Mesothelial cell of epicardium (in vitro differentiated cells): ENCODE data around the gene BSG. TPM values are rescaled to one million over a fixed set of nuclear protein-coding genes. Genes with fewer than 3 reads are reported as not detected.
"Not testable (repeated sequence)": the region's sequence is repeated elsewhere in the genome, so short reads cannot be mapped to it uniquely, and the experiment has no call there.

ENCODE experiments used
- DNase-seq, 2 experiments: peaks; one replicate each; pipeline ENCODE4 v3.0.0; 2021; ENCODE audit warnings: low spot score in 2 of 2; ENCODE audit not compliant: unreplicated experiment in 2 of 2
- H3K27ac Mint-ChIP-seq: 2 replicates; pipeline ENCODE4 v1.8.0; 2021; ENCODE audit warnings: mixed read lengths
- H3K27me3 Mint-ChIP-seq: 2 replicates; pipeline ENCODE4 v1.8.0; 2021; ENCODE audit warnings: low read depth, mixed read lengths
- H3K36me3 Mint-ChIP-seq: 2 replicates; pipeline ENCODE4 v1.8.0; 2021; ENCODE audit warnings: mixed read lengths
- H3K4me1 Mint-ChIP-seq: 2 replicates; pipeline ENCODE4 v1.8.0; 2021; ENCODE audit warnings: mixed read lengths
- H3K4me3 Mint-ChIP-seq: 2 replicates; pipeline ENCODE4 v1.8.0; 2021; ENCODE audit warnings: mild to moderate bottlenecking, moderate library complexity, mixed read lengths
- H3K9me3 Mint-ChIP-seq: 2 replicates; pipeline ENCODE4 v1.8.0; 2021; ENCODE audit warnings: mixed read lengths
- CTCF ChIP-seq: fragments of 200-600 bp; sonication (generic); IDR thresholded peaks from one replicate; pipeline ENCODE4 v1.5.0; 2021; ENCODE audit warnings: antibody characterized with exemption; ENCODE audit not compliant: unreplicated experiment
- total RNA-seq: library from RNA; stranded (reverse); gene quantifications from 3 replicates; pipeline ENCODE4 v1.2.1, GENCODE V29; 2021

The BSG gene
- total RNA-seq, 1 donor from 2014 or later: 414 TPM

- Mint-ChIP-seq H3K27me3 (no peaks in the 10 kb centered on the region), H3K36me3 (peaks cover 17% of the 10 kb centered on the region), H3K9me3 (no peaks in the 10 kb centered on the region)
Measured at GRCh38 chr19:620166-620862, 47.9 kb downstream of the BSG start.

GRCh38 chr19:621191-621590 is 48.8 kb downstream of the BSG start:
- peaks cover 16% of the 10 kb centered on the region for H3K36me3 Mint-ChIP-seq
- H3K4me3 Mint-ChIP-seq, DNase-seq, H3K27me3 Mint-ChIP-seq, H3K9me3 Mint-ChIP-seq, H3K27ac Mint-ChIP-seq, H3K4me1 Mint-ChIP-seq: not testable (repeated sequence)

More at GRCh38 chr19:620166-620862, 47.9 kb downstream of the BSG start:
- DNase-seq: no peak
- Mint-ChIP-seq H3K27ac (no peak overlapping the region), H3K4me3 (no peak overlapping the region), H3K4me1 (no peaks in the 10 kb centered on the region)
- no peak for TF ChIP-seq CTCF

- Mint-ChIP-seq H3K9me3 (no peaks in the 10 kb centered on the region), H3K27ac (no peak overlapping the region), H3K36me3 (peaks cover 16% of the 10 kb centered on the region), H3K27me3 (no peaks in the 10 kb centered on the region), H3K4me1 (no peaks in the 10 kb centered on the region), H3K4me3 (no peak overlapping the region)
- DNase-seq: no peak
- no peak for TF ChIP-seq CTCF
Measured at GRCh38 chr19:621819-622218, 49.4 kb downstream of the BSG start.

GRCh38 chr19:622666-623065 is 50.3 kb downstream of the BSG start:
- Mint-ChIP-seq H3K4me3 (no peak overlapping the region), H3K4me1 (no peaks in the 10 kb centered on the region), H3K9me3 (no peaks in the 10 kb centered on the region), H3K27me3 (no peaks in the 10 kb centered on the region), H3K36me3 (peaks cover 15% of the 10 kb centered on the region), H3K27ac (no peak overlapping the region)
- no peak for TF ChIP-seq CTCF
- no peak for DNase-seq

GRCh38 chr19:623175-623916 is 51.0 kb downstream of the BSG start:
- Mint-ChIP-seq H3K4me3 (no peak overlapping the region), H3K27ac (no peak overlapping the region), H3K27me3 (no peaks in the 10 kb centered on the region), H3K9me3 (no peaks in the 10 kb centered on the region), H3K4me1 (no peaks in the 10 kb centered on the region), H3K36me3 (peaks cover 17% of the 10 kb centered on the region)
- DNase-seq: no peak
- no peak for TF ChIP-seq CTCF

- Mint-ChIP-seq H3K4me1 (no peaks in the 10 kb centered on the region), H3K4me3 (no peak overlapping the region), H3K27ac (no peak overlapping the region), H3K27me3 (no peaks in the 10 kb centered on the region), H3K9me3 (no peaks in the 10 kb centered on the region), H3K36me3 (peaks cover 15% of the 10 kb centered on the region)
- DNase-seq: no peak
- no peak for TF ChIP-seq CTCF
Measured at GRCh38 chr19:623974-624373, 51.6 kb downstream of the BSG start.
